ENCODE measurements around the gene SEMA5A.

The SEMA5A gene

GRCh38 chr5:9545992-9546851 is at the start of gene SEMA5A:
TSS of gene SEMA5A (minus strand) at chr5:9546075. CDS start at chr5:9379946, 166,129 bp downstream.
- DNase-seq: no peak

- DNase-seq: no peak
Measured at GRCh38 chr5:9594913-9595312, 49.0 kb upstream of the SEMA5A start.

- DNase-seq: no peak
Measured at GRCh38 chr5:9589049-9589835, 43.4 kb upstream of the SEMA5A start.

GRCh38 chr5:9588254-9588653 is 42.4 kb upstream of the SEMA5A start:
- DNase-seq: no peak

- no peak for DNase-seq
Measured at GRCh38 chr5:9587135-9587534, 41.3 kb upstream of the SEMA5A start.

GRCh38 chr5:9582406-9582805 is 36.5 kb upstream of the SEMA5A start:
- no peak for DNase-seq

- DNase-seq: no peak
Measured at GRCh38 chr5:9573796-9574195, 27.9 kb upstream of the SEMA5A start.

- no peak for DNase-seq
Measured at GRCh38 chr5:9572246-9572645, 26.4 kb upstream of the SEMA5A start.

- no peak for DNase-seq
Measured at GRCh38 chr5:9570876-9571275, 25.0 kb upstream of the SEMA5A start.

- DNase-seq: no peak
Measured at GRCh38 chr5:9567039-9567438, 21.2 kb upstream of the SEMA5A start.

- DNase-seq: no peak
Measured at GRCh38 chr5:9564752-9565151, 18.9 kb upstream of the SEMA5A start.

- no peak for DNase-seq
Measured at GRCh38 chr5:9562141-9562540, 16.3 kb upstream of the SEMA5A start.

GRCh38 chr5:9559965-9560364 is 14.1 kb upstream of the SEMA5A start:
- no peak for DNase-seq

GRCh38 chr5:9558319-9558965 is 12.6 kb upstream of the SEMA5A start:
- DNase-seq: no peak

GRCh38 chr5:9557696-9558095 is 11.8 kb upstream of the SEMA5A start:
- no peak for DNase-seq

- no peak for DNase-seq
Measured at GRCh38 chr5:9555961-9556360, 10.1 kb upstream of the SEMA5A start.

- no peak for DNase-seq
Measured at GRCh38 chr5:9554122-9554521, 8.2 kb upstream of the SEMA5A start.

GRCh38 chr5:9553561-9553960 is 7.7 kb upstream of the SEMA5A start:
- DNase-seq: no peak

GRCh38 chr5:9551567-9552537 is 6.0 kb upstream of the SEMA5A start:
- no peak for DNase-seq

GRCh38 chr5:9549941-9550340 is 4.1 kb upstream of the SEMA5A start:
- no peak for DNase-seq

GRCh38 chr5:9547122-9547947 is 1.5 kb upstream of the SEMA5A start:
- no peak for DNase-seq

Data from activated naive CD4-positive, alpha-beta T cell (primary cell).